ENCODE data around the gene SHKBP1.
"Not testable (repeated sequence)": the region's sequence is repeated elsewhere in the genome, so short reads cannot be mapped to it uniquely, and the experiment has no call there.

The SHKBP1 gene

DNA sequence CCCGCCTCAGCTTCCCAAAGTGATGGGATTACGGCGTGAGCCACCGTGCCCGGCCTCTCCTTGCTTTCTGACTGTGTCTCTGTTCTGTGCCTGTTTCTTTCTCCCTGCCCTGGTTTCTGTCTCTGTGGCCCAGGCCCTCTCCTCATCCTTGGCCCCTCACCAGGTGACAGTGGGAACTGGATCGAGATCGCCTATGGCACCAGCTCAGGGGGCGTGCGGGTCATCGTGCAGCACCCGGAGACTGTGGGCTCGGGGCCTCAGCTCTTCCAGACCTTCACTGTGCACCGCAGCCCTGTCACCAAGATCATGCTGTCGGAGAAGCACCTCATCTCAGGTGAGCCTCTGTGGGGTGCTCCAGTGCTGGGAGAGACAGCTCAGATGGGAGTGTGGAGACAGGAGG, 9.9 kb downstream of the SHKBP1 start:
- no peak for FAIRE-seq

DNA sequence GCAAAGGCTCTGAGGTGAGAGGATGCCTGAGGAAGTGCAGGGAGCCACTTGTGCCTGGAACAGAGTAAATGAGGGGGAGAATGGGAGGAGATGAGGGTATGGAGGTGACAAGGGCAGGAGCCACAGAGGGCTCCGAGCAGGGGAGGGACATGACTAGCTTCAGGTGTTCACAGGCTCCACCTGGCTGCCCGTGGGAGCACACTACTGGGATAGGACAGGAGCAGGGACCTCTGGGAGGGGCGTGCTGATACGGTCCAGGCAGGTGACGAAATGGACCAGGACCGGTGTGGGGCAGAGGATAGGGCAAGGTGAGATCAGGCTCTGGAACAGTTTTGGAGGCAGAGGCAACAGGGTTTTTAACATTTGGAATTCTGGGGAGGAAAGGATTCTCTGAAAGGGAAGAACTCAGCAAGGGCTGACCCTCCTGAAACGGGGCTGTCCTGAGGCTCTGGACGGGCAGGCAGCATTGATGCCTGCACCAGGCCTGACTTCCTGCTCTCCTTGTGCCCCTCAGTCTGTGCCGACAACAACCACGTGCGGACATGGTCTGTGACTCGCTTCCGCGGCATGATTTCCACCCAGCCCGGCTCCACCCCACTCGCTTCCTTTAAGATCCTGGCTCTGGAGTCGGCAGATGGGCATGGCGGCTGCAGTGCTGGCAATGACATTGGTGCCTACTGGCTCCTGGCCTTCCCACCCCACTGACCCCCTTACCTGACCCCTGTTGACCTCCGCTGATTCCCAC, 11.6 kb downstream of the SHKBP1 start:
- FAIRE-seq, result no peak

DNA sequence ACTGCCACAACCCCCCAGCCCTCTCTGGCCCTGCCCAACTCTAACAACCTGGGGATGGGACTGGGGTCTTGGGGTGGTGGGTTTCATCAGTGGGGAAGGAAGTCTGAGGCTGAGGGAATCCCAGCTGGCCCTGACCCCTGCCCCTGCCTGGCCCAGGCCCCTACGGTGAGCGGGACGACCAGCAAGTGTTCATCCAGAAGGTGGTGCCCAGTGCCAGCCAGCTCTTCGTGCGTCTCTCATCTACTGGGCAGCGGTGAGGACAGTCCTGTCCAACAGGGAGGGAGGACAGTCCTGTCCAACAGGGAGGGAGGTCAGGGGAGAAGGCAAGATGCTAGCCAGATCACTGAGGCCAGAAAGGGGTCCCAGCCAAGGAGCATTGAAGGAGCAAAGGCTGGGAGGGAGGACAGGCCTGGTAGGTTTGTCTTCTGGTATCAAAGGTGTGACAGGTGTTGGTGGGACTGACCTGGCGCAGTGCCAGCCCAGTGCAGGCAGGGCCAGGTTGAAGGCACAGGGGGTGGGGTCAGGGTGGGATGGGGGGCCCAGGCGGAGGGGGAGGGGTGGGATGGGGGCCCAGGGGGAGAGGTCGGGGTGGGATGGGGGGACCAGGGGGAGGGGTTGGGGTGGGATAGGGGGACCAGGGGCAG, 12.4 kb downstream of the SHKBP1 start:
- FAIRE-seq, result no peak

DNA sequence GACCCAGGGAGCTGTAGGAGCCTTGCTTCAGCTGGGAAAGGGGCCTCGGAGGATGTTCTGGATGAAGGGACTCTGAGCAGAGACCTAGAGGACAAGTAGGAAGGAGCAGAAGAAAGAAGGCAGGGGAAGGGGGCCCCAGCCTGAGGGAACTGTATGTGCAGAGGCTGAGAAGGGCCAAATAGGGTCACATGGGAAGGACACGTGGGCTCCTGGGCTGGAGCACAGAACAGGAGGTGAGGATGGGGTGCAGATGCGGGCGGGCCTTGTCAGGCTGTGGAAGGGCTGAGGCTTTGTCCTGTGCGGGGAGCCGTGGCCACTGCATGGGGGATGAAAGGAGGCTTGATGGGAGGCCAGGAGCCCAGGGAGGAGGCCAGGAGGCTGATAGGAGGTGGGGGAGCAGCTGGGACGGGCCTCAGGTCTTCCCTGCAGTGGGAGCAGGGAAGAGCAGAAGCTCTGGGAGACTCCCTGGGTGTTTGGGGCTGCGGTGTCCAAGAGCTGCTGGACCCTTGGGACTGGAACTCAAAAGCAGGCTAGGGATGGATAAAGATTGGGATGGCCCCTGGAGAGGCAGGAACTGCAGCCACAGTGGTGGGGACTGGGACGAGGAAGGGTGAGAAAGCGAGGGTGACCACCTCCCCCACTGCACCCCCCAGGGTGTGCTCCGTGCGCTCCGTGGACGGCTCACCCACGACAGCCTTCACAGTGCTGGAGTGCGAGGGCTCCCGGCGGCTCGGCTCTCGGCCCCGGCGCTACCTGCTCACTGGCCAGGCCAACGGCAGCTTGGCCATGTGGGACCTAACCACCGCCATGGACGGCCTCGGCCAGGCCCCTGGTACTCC, 13.1 kb downstream of the SHKBP1 start:
- no peak for FAIRE-seq

DNA sequence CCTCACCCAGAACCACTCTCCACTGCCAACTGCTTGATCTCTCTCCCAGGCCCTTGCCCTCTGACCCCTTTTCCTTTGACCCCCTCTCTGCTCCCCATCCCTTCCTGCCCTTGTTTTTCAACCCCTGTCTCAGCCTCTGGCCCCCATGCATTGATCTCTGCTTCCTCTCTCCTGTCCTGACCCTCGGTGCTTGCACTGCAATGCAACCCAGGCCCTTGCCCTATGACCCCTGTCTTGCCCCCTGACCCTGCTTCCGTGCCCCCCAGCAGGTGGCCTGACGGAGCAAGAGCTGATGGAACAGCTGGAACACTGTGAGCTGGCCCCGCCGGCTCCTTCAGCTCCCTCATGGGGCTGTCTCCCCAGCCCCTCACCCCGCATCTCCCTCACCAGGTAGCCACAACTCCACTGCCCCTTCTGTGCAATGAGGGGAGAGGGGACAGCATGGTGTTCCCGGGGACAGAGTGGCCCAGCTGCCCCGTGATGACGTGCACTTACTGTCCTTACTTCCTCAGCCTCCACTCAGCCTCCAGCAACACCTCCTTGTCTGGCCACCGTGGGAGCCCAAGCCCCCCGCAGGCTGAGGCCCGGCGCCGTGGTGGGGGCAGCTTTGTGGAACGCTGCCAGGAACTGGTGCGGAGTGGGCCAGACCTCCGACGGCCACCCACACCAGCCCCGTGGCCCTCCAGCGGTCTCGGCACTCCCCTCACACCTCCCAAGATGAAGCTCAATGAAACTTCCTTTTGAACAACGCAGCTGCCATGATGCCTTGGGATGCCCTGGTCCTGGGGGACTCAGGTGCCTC, 14.0 kb downstream of the SHKBP1 start:
- FAIRE-seq, result no peak

DNA sequence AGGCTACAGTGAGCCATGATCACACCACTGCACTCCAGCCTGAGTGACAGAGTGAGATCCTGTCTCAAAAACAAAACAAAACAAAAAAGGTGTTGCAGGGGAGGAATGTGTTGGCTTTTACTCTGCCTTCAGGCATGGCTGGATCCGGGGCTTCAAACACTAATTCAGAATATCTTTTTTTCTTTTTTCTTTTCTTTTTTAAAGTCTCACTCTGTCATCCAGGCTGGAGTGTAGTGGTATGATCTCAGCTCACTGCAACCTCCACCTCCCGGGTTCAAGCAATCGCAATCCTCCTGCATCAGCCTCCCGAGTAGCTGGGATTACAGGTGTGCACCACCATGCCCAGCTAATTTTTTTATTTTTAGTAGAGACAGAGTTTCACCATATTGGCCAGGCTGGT, 15.1 kb downstream of the SHKBP1 start:
- not testable (repeated sequence) for FAIRE-seq

DNA sequence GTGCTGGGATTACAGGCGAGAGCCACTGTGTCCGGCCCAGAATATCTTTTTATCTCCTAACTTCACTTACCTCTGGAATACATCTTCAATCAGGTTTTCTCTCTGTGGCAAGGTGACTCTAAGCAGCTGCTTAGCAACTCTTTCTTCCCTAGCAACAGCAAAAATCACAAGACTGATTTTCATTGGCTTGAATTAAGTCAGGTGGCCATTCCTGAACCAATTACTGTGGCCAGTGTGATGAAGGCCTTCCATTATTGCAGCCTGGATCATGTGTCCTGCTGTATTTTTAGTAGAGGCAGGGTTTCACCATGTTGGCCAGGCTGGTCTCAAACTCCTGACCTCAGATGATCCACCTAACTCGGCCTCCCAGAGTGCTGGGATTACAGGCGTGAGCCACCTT, 15.5 kb downstream of the SHKBP1 start:
- no peak for FAIRE-seq

DNA sequence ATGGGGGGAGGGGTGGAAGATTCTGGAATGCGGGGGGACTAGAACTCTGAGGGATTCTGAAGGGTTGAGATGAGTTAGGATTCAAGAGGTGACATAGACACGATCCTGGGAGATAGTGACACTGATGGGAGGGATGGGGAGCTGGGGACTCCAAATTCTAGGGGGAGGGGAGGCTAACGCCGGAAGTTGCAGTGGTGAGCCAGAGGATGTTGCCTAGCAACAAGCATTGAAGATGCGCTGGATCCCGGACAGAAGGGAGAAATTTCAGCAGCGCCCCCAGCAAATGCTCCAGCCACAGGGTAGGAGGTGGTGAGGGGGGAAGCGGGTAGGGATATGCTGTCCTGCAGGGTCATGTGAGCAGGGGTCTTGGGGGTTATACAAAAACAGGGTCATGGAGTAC, 17.6 kb downstream of the SHKBP1 start:
- no peak for FAIRE-seq

DNA sequence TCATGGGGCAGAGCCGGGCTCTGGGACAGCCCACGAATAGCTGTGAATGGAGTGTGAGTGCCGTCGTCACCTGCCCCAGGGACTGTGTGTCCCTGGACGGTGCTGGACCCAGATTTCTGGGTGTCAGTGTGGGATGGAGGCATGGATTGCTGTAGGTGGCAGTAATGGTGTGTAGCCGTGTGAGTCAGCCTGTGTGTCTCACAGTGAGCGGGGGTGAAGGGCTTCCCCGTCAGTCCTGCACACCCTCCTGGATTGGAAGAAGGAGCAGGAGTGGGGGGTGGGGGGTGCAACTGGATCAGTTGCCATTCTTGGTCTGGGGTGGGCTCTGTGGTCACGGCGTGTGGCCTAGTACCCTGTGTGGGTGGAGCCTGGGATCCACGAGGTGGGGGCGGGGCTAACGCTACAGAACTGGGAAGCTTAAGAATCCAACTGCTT, 18.0 kb downstream of the SHKBP1 start:
- FAIRE-seq, result no peak

DNA sequence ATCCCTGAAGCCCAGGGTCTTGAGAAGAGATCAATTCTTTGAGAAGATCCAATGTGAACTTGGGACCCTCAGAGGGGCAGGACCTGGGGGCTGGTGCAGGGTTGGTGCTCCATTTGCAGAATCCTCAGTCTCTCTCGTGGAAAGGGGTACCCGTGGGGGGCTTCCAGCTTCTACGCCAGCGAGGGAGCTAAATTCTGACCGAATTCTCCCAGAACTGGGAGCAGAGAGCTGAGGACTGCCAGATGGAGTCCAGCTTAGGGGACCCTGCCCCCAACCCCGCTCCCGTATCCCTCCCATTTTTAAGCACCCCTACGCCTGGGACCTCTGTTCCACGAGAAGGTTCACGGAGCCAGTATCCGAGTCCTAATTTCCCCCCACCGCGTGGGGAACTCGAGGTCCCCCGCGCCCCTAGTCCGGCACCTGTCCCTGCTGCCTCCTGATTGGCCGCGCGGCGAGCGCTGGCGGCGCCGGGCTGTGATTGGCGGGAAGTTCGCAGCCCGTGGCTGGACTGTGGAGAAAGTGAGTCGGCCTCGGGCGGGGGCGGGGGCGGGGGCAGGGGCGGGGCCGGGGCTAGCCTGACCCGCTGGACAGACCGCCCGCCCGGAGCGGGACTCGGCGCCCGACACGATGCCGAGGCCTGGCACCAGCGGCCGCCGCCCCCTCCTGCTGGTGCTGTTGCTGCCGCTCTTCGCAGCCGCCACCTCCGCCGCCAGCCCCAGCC, 20.1 kb downstream of the SHKBP1 start:
- FAIRE-seq, result no peak

DNA sequence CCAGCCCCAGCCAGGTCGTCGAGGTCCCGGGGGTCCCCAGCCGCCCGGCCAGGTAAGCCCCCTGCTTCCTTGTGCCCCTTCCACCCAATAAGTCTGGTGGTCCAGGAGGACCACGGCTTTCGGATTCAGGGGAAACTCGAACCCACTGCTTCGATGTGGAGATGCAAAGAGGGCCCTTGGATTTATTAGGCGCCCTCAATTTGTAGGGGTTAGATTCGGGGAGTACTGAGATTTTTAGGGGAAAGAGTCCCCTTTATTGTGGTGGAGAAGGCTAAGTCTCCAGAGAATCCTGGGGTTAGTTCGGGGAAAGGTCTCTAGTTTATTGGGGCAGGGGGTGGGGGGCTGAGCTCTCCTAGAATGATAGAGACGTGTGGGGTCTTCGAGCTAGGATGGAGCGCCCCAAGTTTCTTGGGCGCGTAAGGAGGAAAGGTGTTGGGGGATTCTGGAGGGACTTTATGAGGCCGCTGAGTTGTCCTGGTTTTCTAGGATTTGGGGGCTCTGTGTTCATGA, 20.7 kb downstream of the SHKBP1 start:
- no peak for FAIRE-seq

DNA sequence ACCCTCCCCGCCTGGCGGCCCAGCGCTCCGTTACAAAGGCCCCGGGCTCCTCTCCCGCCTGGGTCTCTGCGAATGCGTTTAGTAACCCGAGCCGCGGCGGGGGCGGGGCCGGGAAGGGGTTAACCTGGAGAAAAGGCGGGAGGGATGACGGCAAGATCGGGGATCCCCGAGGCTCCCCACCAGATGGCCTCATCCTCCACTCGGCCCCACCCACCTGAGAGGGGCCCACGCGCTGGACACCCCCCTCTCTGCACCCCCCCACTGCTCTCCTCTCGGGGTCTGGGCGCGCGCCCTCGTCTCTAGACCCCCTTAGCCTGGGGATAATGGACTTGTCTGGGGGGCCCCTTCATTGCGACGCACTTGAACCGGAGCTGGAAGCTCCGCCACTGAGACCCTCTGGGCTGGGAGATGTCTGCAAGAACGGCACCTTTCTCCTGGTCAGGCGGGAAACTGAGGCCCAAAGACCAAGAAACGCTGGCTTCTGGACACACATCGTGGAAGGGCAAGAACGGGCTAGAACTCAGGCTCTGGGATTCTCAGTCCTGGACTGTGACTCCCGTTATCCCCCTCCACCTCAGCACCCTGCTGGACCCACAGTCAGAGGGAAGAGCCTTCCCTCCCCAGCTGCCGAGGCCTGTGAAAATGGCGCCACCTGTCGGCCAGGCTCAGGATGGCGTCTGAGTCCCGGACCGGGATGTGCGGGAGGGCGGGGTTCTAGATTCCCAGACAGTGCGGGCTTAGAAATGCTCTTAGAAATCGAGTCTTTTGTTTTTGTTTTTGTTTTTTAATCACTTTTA, 21.6 kb downstream of the SHKBP1 start:
- peak; percentile 91 for FAIRE-seq

DNA sequence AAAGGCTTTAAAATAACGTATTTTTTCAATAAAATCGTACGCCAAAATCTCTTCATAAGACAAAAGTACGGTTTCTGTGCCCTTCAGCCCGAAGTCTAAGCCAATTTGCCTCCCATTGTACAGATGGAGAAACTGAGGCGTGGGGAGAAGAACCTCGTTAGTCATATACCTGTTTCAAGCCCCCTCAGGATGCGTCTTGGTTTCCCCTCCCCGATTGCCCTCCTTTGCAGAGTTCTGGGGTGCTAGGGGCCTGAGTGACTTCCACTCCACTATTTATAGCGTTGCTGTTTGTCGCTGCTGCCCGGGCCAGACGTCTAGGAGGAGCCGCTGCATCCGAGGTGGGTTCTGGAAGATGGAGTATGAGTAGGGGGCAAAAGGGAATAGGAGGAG, 22.2 kb downstream of the SHKBP1 start:
- no peak for FAIRE-seq

DNA sequence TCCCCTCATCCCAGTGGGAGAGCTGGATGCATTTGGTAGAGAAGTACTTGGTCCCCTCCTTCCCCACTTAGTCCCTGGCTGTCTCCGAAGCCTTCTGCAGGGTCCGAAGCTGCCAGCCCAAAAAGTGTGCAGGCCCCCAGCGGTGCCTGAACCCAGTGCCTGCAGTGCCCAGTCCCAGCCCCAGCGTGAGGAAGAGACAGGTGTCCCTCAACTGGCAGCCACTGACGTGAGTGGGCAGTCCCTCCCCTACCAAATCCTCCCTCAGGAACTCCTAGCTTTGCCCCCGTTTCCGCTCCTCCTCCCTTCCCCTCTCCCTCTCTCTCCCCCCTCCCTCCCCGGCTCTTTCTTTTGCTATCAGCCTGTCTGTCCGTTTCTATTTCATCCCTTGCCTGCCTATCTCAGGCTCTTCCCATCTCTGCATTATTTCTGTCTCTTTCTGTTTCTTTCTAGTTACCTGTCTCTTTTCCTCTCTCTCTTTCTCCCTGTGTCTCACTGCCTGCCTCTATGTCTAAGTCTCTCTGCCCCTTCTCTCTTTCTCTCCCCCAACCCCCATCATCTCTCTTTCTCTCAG, 22.7 kb downstream of the SHKBP1 start:
- no peak for FAIRE-seq

DNA sequence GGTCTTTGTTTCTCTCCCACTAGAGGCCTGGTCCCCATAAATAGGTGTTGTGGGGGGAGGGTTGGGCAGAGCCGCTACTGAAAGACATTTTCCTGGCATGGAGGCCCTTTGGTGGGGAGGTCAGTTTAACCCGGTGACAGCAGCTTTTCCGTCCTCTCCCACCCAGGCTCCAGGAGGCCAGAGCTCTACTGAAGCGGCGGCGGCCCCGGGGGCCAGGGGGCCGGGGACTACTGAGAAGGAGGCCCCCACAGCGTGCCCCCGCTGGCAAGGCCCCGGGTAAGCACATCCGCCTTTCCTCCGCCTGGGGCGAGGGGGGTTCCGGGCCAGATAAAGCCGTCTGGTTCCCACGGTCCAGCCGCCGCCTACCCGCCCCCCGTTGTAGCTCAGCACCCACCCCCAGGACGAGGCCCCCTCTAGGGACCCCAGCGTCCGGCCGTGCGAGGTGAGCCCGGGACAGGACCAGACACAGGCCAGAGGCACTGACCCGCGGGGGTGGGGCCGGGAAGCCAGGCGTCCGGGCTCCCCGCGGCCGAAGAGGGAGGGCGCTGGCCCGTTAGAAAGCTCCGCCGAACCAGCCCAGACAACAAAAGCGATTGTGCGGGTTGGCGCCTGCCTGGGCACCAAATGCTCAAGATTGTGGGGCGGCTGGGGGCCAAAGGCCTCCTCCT, 23.4 kb downstream of the SHKBP1 start:
- no peak for FAIRE-seq

DNA sequence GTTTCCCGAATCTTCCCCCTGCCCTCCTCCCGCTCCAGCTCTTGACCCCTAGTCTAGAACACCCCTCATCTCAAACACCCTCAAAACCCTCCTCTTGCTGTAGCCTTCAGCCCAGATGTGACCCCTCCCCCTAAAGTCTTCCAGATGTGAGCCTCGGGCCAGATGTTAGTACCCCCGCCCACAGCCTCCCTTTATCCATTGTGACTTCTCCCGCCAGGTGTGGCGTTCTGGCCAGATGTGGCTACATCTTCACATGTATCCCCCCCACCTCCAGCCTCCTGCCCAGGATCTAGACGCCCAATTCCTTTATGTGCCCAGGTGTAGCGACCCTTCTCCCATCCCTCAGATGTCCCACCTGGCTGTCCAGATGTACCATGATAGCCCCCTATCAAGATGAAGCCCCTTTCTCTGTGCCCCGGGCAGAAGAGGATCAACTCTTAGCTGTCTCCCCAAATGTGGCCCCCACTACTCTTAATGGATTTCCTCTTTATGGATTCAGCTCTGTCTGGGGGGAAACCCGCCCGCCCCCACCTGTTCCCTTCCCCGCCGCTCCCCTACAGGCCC, 24.0 kb downstream of the SHKBP1 start:
- no peak for FAIRE-seq

DNA sequence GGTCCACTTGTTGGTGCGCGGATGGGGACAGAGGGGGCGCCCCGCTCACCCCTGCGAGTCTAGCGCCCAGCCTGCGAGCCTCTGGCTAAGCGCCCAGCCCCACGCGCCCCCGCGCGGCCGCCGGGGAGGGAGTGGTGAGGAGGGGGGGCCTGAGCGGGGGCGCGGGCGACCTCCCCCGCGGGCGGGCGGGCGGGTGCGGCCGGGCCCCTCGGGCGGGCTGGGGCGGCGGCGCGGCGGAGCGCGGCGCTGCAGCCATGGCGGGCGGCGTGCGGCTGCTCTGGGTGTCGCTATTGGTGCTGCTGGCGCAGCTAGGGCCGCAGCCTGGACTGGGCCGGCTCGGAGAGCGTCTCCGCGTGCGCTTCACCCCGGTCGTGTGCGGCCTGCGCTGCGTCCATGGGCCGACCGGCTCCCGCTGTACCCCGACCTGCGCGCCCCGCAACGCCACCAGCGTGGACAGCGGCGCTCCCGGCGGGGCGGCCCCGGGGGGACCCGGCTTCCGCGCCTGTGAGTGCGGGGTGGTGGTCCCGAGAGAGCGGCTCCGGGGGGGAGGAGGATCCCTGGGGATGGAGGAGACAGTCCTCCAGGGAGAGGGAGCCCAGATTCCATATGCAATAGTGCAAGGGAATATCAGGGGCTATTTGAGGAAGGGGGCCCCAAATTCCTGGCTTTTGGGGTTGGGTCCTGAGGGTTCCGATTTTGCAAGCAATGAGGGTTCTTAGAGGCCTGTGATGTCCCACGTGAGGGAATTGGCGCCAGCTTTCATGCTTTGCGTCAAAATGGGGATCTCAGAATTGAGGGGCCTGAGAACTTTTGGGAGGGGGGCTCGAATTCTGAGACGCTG, 24.7 kb downstream of the SHKBP1 start, which contains the start of gene LTBP4:
Gene LTBP4, plus strand, starts transcription at position 236 of the 841 bp plus-strand sequence. Its CDS starts 19 bp downstream, at position 255.
- FAIRE-seq, result no peak

DNA sequence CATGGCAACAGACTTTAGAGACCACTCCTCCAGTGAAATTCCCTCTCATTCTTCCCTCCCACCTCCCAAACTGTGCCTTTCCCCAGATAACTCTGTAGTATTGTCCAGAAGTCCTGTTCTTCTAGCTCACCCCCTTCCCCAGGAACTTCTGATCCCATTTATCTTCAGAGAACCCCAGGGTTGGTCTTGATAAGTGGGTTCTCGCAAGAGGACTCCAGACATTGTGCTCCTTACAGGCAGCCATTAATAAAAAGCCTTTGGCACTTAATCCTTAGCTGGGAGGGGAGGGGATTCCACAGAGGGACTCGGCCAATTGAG, 26.4 kb downstream of the SHKBP1 start:
- no peak for FAIRE-seq
